ACC112 (cell line): Measurements from ENCODE around the gene GLRA2.

Experiments used
- H2AFZ ChIP-seq: fragments of 200-600 bp; sonication (generic); one replicate; pipeline ENCODE4 v1.6.0; 2017; ENCODE audit warnings: antibody characterized with exemption, low read length; ENCODE audit not compliant: unreplicated experiment
- H3K27ac ChIP-seq: fragments of 200-600 bp; sonication (generic); 2 replicates; pipeline ENCODE4 v1.5.1; 2014; ENCODE audit warnings: low read depth, mild to moderate bottlenecking, antibody characterized with exemption, low read length, moderate library complexity
- H3K27me3 ChIP-seq: fragments of 200-600 bp; sonication (generic); 2 replicates; pipeline ENCODE4 v1.6.1; 2014; ENCODE audit warnings: mild to moderate bottlenecking, antibody characterized with exemption, low read length, moderate library complexity, mixed read lengths; ENCODE audit not compliant: insufficient read depth
- H3K36me3 ChIP-seq: fragments of 200-600 bp; sonication (generic); 2 replicates; pipeline ENCODE4 v1.6.1; 2016; ENCODE audit warnings: mild to moderate bottlenecking, antibody characterized with exemption, low read length, moderate library complexity, mixed read lengths; ENCODE audit not compliant: insufficient read depth
- H3K4me1 ChIP-seq: fragments of 200-600 bp; sonication (generic); one replicate; pipeline ENCODE4 v1.6.1; 2016; ENCODE audit warnings: low read length, mixed read lengths; ENCODE audit not compliant: insufficient read depth, unreplicated experiment, control insufficient read depth
- H3K4me3 ChIP-seq: fragments of 200-600 bp; sonication (generic); 2 replicates; pipeline ENCODE4 v1.5.1; 2014; ENCODE audit warnings: mild to moderate bottlenecking, low read depth, low read length
- H3K79me2 ChIP-seq: fragments of 200-600 bp; sonication (generic); one replicate; pipeline ENCODE4 v1.6.0; 2016; ENCODE audit warnings: low read length; ENCODE audit not compliant: control insufficient read depth, unreplicated experiment, insufficient read depth

GLRA2 gene

DNA sequence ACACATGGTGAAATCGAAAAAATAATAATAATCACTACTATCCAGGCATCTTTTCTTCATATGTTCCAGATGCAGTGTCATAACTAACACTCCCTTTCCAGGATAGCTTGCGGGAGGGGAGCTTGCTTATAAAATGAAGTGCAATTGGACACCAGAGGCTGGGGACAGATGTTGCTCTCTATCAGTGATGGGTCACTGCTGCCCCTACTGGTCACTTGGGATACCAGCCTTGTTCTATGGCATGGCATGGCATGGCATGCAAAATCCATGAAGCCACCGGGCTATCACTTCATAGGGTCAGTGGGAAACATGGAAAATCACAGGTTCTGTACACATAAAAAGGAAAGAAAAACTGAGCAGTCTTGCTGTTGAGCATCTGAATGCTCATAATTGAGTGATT lies 168.1 kb downstream of the GLRA2 start:
- Histone ChIP-seq H3K27ac (no peak overlapping the region), H2AFZ (no peak overlapping the region), H3K36me3 (no peaks in the 10 kb centered on the region), H3K4me3 (no peak overlapping the region), H3K79me2 (no peaks in the 10 kb centered on the region), H3K27me3 (no peaks in the 10 kb centered on the region), H3K4me1 (no peaks in the 10 kb centered on the region)

DNA sequence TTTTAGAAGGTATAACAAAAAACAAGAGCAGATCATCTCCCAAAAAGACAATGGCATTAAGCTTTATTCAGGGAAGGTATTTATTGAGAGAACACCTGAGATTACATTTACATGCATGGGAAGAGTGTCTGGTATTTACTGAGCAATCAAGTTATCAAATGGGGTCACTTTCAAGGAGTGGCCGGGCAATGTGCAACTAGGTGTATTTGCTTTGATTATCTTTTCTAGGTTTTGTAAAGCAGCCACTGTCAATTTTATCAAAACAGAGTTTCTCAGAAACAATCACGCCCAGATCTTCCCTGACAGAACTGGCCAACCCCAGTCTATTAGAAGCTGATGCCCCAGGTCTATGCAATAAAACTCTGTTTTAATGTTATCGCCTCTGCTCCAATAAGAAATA lies 169.5 kb downstream of the GLRA2 start:
- Histone ChIP-seq H3K36me3 (no peaks in the 10 kb centered on the region), H3K27ac (no peak overlapping the region), H3K4me3 (no peak overlapping the region), H3K27me3 (no peaks in the 10 kb centered on the region), H3K79me2 (no peaks in the 10 kb centered on the region), H3K4me1 (no peaks in the 10 kb centered on the region), H2AFZ (no peak overlapping the region)

DNA sequence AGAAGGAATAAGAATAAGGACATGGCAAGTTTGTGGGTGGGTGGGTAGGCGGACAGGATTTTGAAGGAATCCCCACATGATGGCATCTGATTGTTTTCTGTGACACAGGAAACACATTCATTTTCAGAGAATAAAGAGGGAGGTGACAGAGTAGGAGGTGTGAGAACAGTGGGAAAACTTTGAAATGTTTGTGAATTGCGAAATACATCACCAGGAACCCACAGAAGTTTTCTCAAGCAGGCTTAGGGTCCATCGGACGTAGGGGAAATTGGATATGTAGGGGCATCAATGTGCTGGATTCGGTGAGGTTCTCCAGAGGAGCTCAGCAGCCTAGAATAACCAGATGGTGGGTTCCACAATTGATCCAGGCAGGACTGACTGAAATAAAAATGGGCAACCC lies 171.6 kb downstream of the GLRA2 start:
- H3K4me3 ChIP-seq = no peak overlapping the region
- H3K27ac ChIP-seq = no peak overlapping the region
- no peaks in the 10 kb centered on the region for H3K4me1 ChIP-seq
- H2AFZ ChIP-seq = no peak overlapping the region
- no peaks in the 10 kb centered on the region for H3K36me3 ChIP-seq
- H3K27me3 ChIP-seq = no peaks in the 10 kb centered on the region
- H3K79me2 ChIP-seq = no peaks in the 10 kb centered on the region

DNA sequence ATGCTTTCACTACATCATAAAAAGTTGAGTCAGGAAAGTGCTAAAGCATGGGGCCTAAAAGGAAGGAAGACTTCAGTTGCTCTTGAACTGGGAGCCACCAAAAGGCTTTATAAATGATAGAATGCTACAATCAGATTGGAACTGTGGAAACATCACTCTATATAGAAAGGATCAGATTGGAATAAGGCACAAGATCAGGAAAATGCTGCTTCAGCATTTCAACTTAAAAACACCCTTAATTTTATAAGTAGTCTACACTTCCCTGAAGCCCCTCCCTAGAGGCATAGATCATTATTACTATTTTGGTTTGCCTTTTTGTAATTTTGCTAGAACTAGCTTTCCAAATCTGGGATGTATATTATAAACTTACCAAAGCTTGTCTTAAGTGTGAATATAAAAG lies 172.8 kb downstream of the GLRA2 start:
- H3K4me1 ChIP-seq = no peaks in the 10 kb centered on the region
- H3K27ac ChIP-seq = no peak overlapping the region
- H2AFZ ChIP-seq = no peak overlapping the region
- no peaks in the 10 kb centered on the region for H3K27me3 ChIP-seq
- H3K4me3 ChIP-seq = no peak overlapping the region
- H3K36me3 ChIP-seq = no peaks in the 10 kb centered on the region
- no peaks in the 10 kb centered on the region for H3K79me2 ChIP-seq

DNA sequence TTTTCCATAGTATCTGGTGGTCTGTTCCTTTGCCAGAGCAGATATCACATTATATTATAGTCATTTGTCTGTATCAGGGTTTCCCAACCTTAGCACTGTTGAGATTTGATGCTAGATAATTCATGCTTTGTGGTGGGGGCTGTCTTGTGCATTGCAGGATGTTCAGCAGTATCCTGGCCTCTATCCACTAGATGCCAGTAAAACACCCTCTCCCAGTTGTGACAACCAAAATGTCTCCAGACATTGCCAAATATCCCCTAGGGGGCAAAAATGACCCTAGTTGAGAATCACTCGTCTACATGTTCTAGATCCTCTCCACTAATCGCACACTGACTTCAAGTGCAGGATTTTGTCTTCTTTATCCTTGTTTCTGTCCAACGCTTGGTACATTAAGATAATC lies 182.8 kb downstream of the GLRA2 start:
- Histone ChIP-seq H2AFZ (no peak overlapping the region), H3K27me3 (no peaks in the 10 kb centered on the region), H3K4me1 (no peaks in the 10 kb centered on the region), H3K79me2 (no peaks in the 10 kb centered on the region), H3K27ac (no peak overlapping the region), H3K4me3 (no peak overlapping the region), H3K36me3 (no peaks in the 10 kb centered on the region)

DNA sequence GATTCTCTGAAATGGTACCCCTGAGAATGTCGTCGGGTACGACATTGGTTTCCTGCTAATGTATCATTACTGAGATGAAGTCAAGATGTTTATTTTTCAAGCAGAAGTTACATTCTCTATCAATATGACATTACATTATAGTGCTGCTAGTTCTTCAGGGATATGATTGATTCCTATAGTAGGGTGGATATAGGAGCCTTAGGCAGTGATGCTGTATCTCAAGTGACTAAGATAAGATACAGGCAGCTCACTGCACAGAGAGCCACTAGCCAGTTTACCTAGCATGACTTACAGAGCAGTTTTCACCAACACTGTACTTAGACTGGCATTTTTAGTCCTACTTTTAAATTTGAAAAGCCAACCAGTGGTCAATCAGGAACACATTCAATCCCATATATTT lies 188.6 kb downstream of the GLRA2 start:
- Histone ChIP-seq H3K4me1 (no peaks in the 10 kb centered on the region), H3K79me2 (no peaks in the 10 kb centered on the region), H3K36me3 (no peaks in the 10 kb centered on the region), H2AFZ (no peak overlapping the region), H3K27ac (no peak overlapping the region), H3K27me3 (no peaks in the 10 kb centered on the region), H3K4me3 (no peak overlapping the region)

DNA sequence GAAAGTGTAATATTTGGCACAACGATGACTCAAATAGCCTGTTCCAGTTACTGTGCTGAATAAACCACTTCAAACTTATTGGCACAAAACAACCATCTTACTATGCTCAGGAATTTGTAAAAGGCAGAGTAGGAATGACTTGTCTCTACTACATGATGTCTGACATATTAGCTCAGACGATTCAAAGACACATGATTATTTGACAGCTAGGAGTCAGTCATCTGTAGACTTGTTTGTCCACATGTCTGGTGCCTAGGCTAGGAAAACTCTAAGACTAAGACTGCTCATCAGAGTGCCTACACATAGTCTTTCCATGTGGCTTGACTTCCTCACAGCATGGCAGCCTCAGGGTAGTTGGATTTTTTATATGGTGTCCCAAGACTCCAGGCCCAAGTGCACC lies 189.1 kb downstream of the GLRA2 start:
- no peaks in the 10 kb centered on the region for H3K36me3 ChIP-seq
- no peak overlapping the region for H3K27ac ChIP-seq
- no peaks in the 10 kb centered on the region for H3K79me2 ChIP-seq
- H3K27me3 ChIP-seq = no peaks in the 10 kb centered on the region
- H3K4me1 ChIP-seq = no peaks in the 10 kb centered on the region
- no peak overlapping the region for H3K4me3 ChIP-seq
- H2AFZ ChIP-seq = no peak overlapping the region

DNA sequence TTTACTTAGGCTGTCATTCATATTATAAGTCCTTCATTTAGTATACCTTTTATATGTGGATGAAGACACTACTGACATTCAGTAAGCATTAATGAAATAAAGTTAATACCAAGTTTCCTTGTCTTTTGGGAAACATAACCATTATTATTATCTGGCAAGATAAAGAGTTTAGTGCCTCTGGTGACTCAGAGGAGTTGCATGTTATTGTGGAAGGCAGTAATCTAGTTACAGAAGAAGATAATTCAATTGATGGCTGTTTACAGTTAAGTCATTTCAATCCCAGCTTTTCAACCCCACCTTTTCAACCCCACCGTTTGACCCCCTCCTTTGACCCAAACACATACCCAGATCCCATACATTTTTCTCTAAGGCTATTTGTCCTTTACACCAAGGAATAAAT lies 199.7 kb downstream of the GLRA2 start:
- no peaks in the 10 kb centered on the region for H3K4me1 ChIP-seq
- H3K27ac ChIP-seq = no peak overlapping the region
- H2AFZ ChIP-seq = no peak overlapping the region
- no peaks in the 10 kb centered on the region for H3K79me2 ChIP-seq
- no peaks in the 10 kb centered on the region for H3K27me3 ChIP-seq
- no peaks in the 10 kb centered on the region for H3K36me3 ChIP-seq
- H3K4me3 ChIP-seq = no peak overlapping the region

DNA sequence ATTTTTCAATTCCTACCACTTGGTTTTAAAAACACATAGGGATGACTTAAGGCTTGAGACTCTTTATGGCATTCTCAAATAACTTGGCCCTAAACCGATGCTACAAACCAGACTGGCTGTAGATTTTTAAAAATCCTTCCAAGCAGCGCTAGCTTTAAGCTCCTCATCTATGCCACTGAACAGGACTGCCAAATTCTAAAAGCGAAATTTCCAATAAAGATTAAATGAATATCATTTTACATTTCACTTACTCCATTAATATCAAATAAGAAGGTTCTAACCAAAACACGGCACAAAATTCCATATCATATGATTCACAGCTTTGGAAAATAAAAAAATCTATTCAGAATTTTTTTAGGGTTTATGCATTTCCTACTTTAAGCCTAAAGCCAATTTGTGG lies 209.3 kb downstream of the GLRA2 start:
- H3K27me3 ChIP-seq = no peaks in the 10 kb centered on the region
- peak overlapping the region; percentile 65 for H3K27ac ChIP-seq
- H3K79me2 ChIP-seq = no peaks in the 10 kb centered on the region
- peak overlapping the region; percentile 85 for H2AFZ ChIP-seq
- peaks cover 20% of the 10 kb centered on the region for H3K4me1 ChIP-seq
- no peaks in the 10 kb centered on the region for H3K36me3 ChIP-seq
- peak overlapping the region; percentile 60 for H3K4me3 ChIP-seq

DNA sequence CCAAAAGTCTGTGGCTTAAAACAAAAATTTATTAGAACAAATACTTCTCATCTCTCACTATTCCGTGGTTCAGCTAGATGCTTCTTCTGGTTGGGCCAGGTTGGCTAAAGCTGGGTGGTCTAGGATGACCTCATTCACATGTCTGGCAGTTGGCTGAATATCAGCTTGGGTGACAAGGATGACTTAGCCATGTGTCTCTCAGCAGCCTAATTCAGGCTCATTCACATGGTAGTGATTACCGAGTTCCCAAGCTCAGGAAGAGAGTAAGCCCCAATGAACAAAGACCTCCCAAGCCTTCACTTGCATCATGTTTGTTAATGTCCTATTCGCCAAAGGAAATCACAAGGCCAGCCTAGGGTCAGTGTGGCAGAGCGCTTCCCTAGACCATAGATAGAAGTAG lies 224.1 kb downstream of the GLRA2 start:
- H2AFZ ChIP-seq = no peak overlapping the region

DNA sequence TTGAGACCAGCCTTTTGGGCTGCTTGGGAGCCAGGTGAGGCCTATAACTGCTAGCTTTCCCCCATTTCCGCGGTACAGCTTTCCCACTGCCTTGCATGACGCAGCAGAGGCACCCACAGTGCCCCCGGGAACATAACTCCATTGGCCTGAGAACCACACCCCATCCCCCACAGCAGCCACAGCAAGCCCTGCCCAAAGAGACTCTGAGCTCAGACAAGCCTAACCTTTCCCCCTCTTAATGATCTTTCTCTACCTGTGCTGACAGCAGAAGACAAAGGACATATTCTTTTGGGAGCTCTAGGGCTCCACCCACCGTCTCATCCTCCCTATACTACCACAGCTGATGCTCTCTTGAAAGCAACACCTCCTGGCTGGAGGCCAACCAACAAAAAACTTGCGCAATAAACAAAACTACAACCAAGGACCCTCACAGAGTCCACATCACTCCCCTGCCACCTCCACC lies 228.7 kb downstream of the GLRA2 start:
- Histone ChIP-seq H3K27ac (no peak overlapping the region), H3K79me2 (no peaks in the 10 kb centered on the region), H3K36me3 (no peaks in the 10 kb centered on the region), H2AFZ (no peak overlapping the region), H3K27me3 (no peaks in the 10 kb centered on the region), H3K4me1 (no peaks in the 10 kb centered on the region), H3K4me3 (no peak overlapping the region)

More for the DNA sequence above, 224.1 kb downstream of the GLRA2 start:
- H3K27me3 ChIP-seq = no peaks in the 10 kb centered on the region
- H3K4me1 ChIP-seq = no peaks in the 10 kb centered on the region
- H3K36me3 ChIP-seq = no peaks in the 10 kb centered on the region
- no peak overlapping the region for H3K27ac ChIP-seq
- no peak overlapping the region for H3K4me3 ChIP-seq
- no peaks in the 10 kb centered on the region for H3K79me2 ChIP-seq
